T-helper 17 cell (primary cell): Measurements from ENCODE around the gene GALNT15. TPM values are rescaled to one million over a fixed set of nuclear protein-coding genes. Genes with fewer than 3 reads are reported as not detected.

Source experiments
- ATAC-seq: fragments of 150-1000 bp; cut with Tn5 transposase; 2 replicates; pipeline ENCODE4 v1.10.0; 2021; ENCODE audit warnings: mild to moderate bottlenecking, moderate library complexity
- DNase-seq, 3 donors: peaks; one replicate each; pipeline versions ENCODE4 v3.0.0 to v3.0.0-alpha.2; 2020 to 2021
- H3K9me3 ChIP-seq: one replicate; pipeline ENCODE4 v1.7.0; 2013; ENCODE audit warnings: low read length, mild to moderate bottlenecking; ENCODE audit not compliant: control insufficient read depth, poor library complexity, severe bottlenecking
- H3K27ac Mint-ChIP-seq: one replicate; pipeline ENCODE4 v1.8.0; 2022; ENCODE audit warnings: mild to moderate bottlenecking, moderate library complexity, mixed read lengths
- H3K27me3 Mint-ChIP-seq: one replicate; pipeline ENCODE4 v1.8.0; 2022; ENCODE audit warnings: mixed read lengths
- H3K36me3 Mint-ChIP-seq: one replicate; pipeline ENCODE4 v1.8.0; 2022; ENCODE audit warnings: low read depth, mixed read lengths
- H3K4me1 Mint-ChIP-seq: one replicate; pipeline ENCODE4 v1.8.0; 2022; ENCODE audit warnings: mild to moderate bottlenecking, mixed read lengths
- H3K4me3 Mint-ChIP-seq: one replicate; pipeline ENCODE4 v1.8.0; 2022; ENCODE audit warnings: mild to moderate bottlenecking, moderate library complexity, mixed read lengths
- total RNA-seq, 4 donors: library from RNA in 2 of 4; stranded (reverse) in 2 of 4; gene quantifications; one replicate each; pipeline ENCODE4 v1.2.3 and lab custom pipeline; 2022 to 2026

The GALNT15 gene
- total RNA-seq, 2 donors from 2014 or later = 0.42 TPM; not detected in 1

- no peaks in the 10 kb centered on the region for H3K9me3 ChIP-seq
- no peak for DNase-seq
- no peaks in the 10 kb centered on the region for H3K27me3 Mint-ChIP-seq
- no peaks in the 10 kb centered on the region for H3K4me1 Mint-ChIP-seq
- no peak overlapping the region for H3K27ac Mint-ChIP-seq
- no peak for ATAC-seq
- H3K4me3 Mint-ChIP-seq = no peak overlapping the region
- H3K36me3 Mint-ChIP-seq = peaks cover 2% of the 10 kb centered on the region
Measured at GRCh38 chr3:16143861-16144447, 30.5 kb upstream of the GALNT15 start.

GRCh38 chr3:16145176-16145575 lies 29.3 kb upstream of the GALNT15 start:
- Mint-ChIP-seq H3K27ac (no peak overlapping the region), H3K36me3 (no peaks in the 10 kb centered on the region), H3K27me3 (no peaks in the 10 kb centered on the region), H3K4me1 (no peaks in the 10 kb centered on the region), H3K4me3 (no peak overlapping the region)
- H3K9me3 ChIP-seq = no peaks in the 10 kb centered on the region
- DNase-seq = no peak
- no peak for ATAC-seq

GRCh38 chr3:16146015-16146730 lies 28.3 kb upstream of the GALNT15 start:
- no peaks in the 10 kb centered on the region for H3K36me3 Mint-ChIP-seq
- no peak for ATAC-seq
- no peaks in the 10 kb centered on the region for H3K9me3 ChIP-seq
- no peak overlapping the region for H3K4me3 Mint-ChIP-seq
- H3K27me3 Mint-ChIP-seq = no peaks in the 10 kb centered on the region
- H3K27ac Mint-ChIP-seq = no peak overlapping the region
- H3K4me1 Mint-ChIP-seq = no peaks in the 10 kb centered on the region
- DNase-seq = no peak

- DNase-seq (no peak), ATAC-seq (no peak)
- no peak overlapping the region for H3K4me3 Mint-ChIP-seq
- H3K27me3 Mint-ChIP-seq = no peaks in the 10 kb centered on the region
- H3K4me1 Mint-ChIP-seq = no peaks in the 10 kb centered on the region
- no peaks in the 10 kb centered on the region for H3K36me3 Mint-ChIP-seq
- H3K9me3 ChIP-seq = no peaks in the 10 kb centered on the region
- H3K27ac Mint-ChIP-seq = no peak overlapping the region
Measured at GRCh38 chr3:16147220-16147994, 27.1 kb upstream of the GALNT15 start.

- Mint-ChIP-seq H3K4me3 (no peak overlapping the region), H3K27me3 (no peaks in the 10 kb centered on the region), H3K36me3 (no peaks in the 10 kb centered on the region), H3K27ac (no peak overlapping the region), H3K4me1 (no peaks in the 10 kb centered on the region)
- no peak for DNase-seq
- no peak for ATAC-seq
- H3K9me3 ChIP-seq = no peaks in the 10 kb centered on the region
Measured at GRCh38 chr3:16148213-16148612, 26.3 kb upstream of the GALNT15 start.

- no peaks in the 10 kb centered on the region for H3K36me3 Mint-ChIP-seq
- no peaks in the 10 kb centered on the region for H3K4me1 Mint-ChIP-seq
- H3K27ac Mint-ChIP-seq = no peak overlapping the region
- no peak for DNase-seq
- no peak overlapping the region for H3K4me3 Mint-ChIP-seq
- H3K9me3 ChIP-seq = no peaks in the 10 kb centered on the region
- H3K27me3 Mint-ChIP-seq = no peaks in the 10 kb centered on the region
- ATAC-seq = no peak
Measured at GRCh38 chr3:16148783-16149182, 25.7 kb upstream of the GALNT15 start.

- Mint-ChIP-seq H3K4me1 (no peaks in the 10 kb centered on the region), H3K27ac (no peak overlapping the region), H3K36me3 (no peaks in the 10 kb centered on the region), H3K4me3 (no peak overlapping the region), H3K27me3 (no peaks in the 10 kb centered on the region)
- DNase-seq (no peak), ATAC-seq (no peak)
- peaks cover 3% of the 10 kb centered on the region for H3K9me3 ChIP-seq
Measured at GRCh38 chr3:16150285-16150684, 24.2 kb upstream of the GALNT15 start.

GRCh38 chr3:16151109-16151508 lies 23.4 kb upstream of the GALNT15 start:
- Mint-ChIP-seq H3K27me3 (no peaks in the 10 kb centered on the region), H3K4me1 (no peaks in the 10 kb centered on the region), H3K27ac (no peak overlapping the region), H3K4me3 (no peak overlapping the region), H3K36me3 (no peaks in the 10 kb centered on the region)
- DNase-seq = no peak
- H3K9me3 ChIP-seq = peaks cover 3% of the 10 kb centered on the region
- no peak for ATAC-seq

GRCh38 chr3:16168211-16168610 lies 6.3 kb upstream of the GALNT15 start:
- Mint-ChIP-seq H3K36me3 (peaks cover 5% of the 10 kb centered on the region), H3K4me1 (no peaks in the 10 kb centered on the region), H3K27me3 (peaks cover 27% of the 10 kb centered on the region), H3K27ac (no peak overlapping the region), H3K4me3 (no peak overlapping the region)
- DNase-seq (no peak), ATAC-seq (no peak)
- H3K9me3 ChIP-seq = no peaks in the 10 kb centered on the region

- DNase-seq = no peak
- H3K36me3 Mint-ChIP-seq = peaks cover 2% of the 10 kb centered on the region
Measured at GRCh38 chr3:16171009-16171408, 3.5 kb upstream of the GALNT15 start.

GRCh38 chr3:16171825-16172224 lies 2.7 kb upstream of the GALNT15 start:
- Mint-ChIP-seq H3K4me1 (peaks cover 4% of the 10 kb centered on the region), H3K4me3 (no peak overlapping the region), H3K27me3 (peaks cover 34% of the 10 kb centered on the region), H3K36me3 (peaks cover under 1% of the 10 kb centered on the region), H3K27ac (no peak overlapping the region)
- no peaks in the 10 kb centered on the region for H3K9me3 ChIP-seq
- ATAC-seq = no peak
- DNase-seq = no peak

More at GRCh38 chr3:16171009-16171408, 3.5 kb upstream of the GALNT15 start:
- H3K27ac Mint-ChIP-seq = no peak overlapping the region
- peaks cover 34% of the 10 kb centered on the region for H3K27me3 Mint-ChIP-seq
- ATAC-seq = no peak
- no peak overlapping the region for H3K4me3 Mint-ChIP-seq
- H3K9me3 ChIP-seq = no peaks in the 10 kb centered on the region
- peaks cover 4% of the 10 kb centered on the region for H3K4me1 Mint-ChIP-seq

GRCh38 chr3:16173283-16174025 lies 1.0 kb upstream of the GALNT15 start:
- H3K27ac Mint-ChIP-seq = no peak overlapping the region

DNA sequence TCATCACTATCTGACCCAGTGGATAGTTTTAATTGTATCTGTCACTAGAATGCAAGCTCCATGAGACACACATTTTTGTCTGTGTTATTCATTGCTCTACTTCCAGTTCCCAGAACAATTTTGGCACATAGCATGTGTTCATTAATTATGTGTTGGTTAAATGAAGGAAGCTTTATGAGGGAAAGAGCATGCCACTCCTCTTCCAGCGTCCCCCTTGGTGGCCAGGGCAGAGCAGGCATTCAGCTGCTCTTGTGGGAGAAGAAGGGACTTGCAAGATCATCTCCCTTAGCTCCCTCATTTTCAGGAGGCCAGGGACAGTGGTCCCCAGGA lies 489 bp upstream of the GALNT15 start:
- Mint-ChIP-seq H3K4me3 (no peak overlapping the region), H3K36me3 (no peaks in the 10 kb centered on the region), H3K27me3 (peaks cover 49% of the 10 kb centered on the region), H3K27ac (no peak overlapping the region), H3K4me1 (peaks cover 11% of the 10 kb centered on the region)
- DNase-seq = no peak
- no peaks in the 10 kb centered on the region for H3K9me3 ChIP-seq
- no peak for ATAC-seq

More at GRCh38 chr3:16173283-16174025, 1.0 kb upstream of the GALNT15 start:
- Mint-ChIP-seq H3K4me1 (peaks cover 7% of the 10 kb centered on the region), H3K4me3 (no peak overlapping the region), H3K27me3 (peaks cover 44% of the 10 kb centered on the region), H3K36me3 (no peaks in the 10 kb centered on the region)
- H3K9me3 ChIP-seq = no peaks in the 10 kb centered on the region
- ATAC-seq = no peak
- DNase-seq = no peak
